Kidney epithelial cell (primary cell): ENCODE data around the gene CCDC102A. TPM values are rescaled to one million over a fixed set of nuclear protein-coding genes. Genes with fewer than 3 reads are reported as not detected.

Source experiments
- DNase-seq: peaks from one replicate; pipeline ENCODE4 v3.0.0-alpha.2; 2010; ENCODE audit warnings: low read depth
- H3K27me3 ChIP-seq: 2 replicates; pipeline ENCODE4 v1.6.0; 2011; ENCODE audit warnings: low read length; ENCODE audit not compliant: control insufficient read depth, insufficient read depth
- H3K36me3 ChIP-seq: 2 replicates; pipeline ENCODE4 v1.5.1; 2011; ENCODE audit warnings: low read length; ENCODE audit not compliant: control insufficient read depth, insufficient read depth
- H3K4me3 ChIP-seq: 2 replicates; pipeline ENCODE4 v1.5.1; 2011; ENCODE audit warnings: low read depth, mild to moderate bottlenecking, control low read depth, low read length
- total RNA-seq: library from RNA; depleted of rRNA; stranded (reverse); fragments of >200 nt; gene quantifications from 2 replicates; pipeline ENCODE4 v1.2.3, GENCODE V29; 2015
- TF ChIP-seq, protein P1 (sequence below): IDR thresholded peaks from 2 replicates; pipeline ENCODE4 v1.5.1; 2011; ENCODE audit warnings: mild to moderate bottlenecking, moderate library complexity, low read length, control low read depth, inconsistent platforms; ENCODE audit not compliant: insufficient read depth, poor library complexity, severe bottlenecking

The CCDC102A gene
- total RNA-seq, 1 donor from 2014 or later, result 11.4 TPM

DNA sequence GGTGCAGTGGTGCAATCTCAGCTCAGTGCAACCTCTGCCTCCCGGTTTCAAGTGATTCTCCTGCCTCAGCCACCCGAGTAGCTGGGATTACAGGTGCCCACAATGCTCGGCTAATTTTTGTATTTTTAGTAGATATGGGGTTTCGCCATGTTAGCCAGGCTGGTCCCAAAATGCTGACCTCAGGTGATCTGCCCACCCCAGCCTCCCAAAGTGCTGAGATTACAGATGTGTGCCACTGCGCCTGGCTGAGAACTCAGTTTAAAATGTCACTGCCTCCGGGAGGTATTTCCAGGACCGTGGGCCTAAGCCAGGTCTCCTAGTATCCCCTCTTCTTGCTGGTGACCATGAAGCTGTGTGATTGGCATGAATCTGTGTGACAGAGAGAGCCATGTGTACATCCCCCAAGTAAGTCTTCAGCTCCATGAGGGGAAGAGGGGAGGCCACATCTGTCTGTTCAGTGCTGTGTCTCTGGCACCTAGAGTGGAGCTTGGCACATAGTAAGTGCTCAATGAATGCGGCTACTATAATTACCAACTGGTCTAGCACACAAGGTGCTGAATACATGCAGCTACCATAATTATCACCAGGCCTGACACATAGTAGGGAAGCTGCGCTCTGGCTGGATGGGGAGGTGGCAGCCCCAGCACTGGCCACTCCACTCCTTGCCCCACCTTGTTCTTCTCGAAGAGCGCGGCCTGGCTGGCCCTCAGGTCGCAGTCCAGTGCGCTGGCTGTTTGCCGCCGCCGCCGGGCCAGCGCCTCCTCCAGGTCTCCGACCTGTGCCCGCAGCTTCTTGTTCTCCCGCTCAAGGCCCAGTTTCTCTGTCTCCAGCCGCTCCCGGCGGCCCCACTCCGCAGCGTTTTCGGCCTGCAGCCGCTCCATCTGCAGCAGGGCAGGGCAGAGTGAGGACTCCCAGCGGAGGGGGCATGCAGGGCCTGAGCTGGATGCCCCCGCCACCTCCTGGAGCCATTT lies 18.7 kb downstream of the CCDC102A start:
- no peak overlapping the region for H3K4me3 ChIP-seq
- no peaks in the 10 kb centered on the region for H3K36me3 ChIP-seq
- DNase-seq, result no peak
- TF ChIP-seq, protein P1, sequence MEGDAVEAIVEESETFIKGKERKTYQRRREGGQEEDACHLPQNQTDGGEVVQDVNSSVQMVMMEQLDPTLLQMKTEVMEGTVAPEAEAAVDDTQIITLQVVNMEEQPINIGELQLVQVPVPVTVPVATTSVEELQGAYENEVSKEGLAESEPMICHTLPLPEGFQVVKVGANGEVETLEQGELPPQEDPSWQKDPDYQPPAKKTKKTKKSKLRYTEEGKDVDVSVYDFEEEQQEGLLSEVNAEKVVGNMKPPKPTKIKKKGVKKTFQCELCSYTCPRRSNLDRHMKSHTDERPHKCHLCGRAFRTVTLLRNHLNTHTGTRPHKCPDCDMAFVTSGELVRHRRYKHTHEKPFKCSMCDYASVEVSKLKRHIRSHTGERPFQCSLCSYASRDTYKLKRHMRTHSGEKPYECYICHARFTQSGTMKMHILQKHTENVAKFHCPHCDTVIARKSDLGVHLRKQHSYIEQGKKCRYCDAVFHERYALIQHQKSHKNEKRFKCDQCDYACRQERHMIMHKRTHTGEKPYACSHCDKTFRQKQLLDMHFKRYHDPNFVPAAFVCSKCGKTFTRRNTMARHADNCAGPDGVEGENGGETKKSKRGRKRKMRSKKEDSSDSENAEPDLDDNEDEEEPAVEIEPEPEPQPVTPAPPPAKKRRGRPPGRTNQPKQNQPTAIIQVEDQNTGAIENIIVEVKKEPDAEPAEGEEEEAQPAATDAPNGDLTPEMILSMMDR, result no peak
- H3K27me3 ChIP-seq, result no peaks in the 10 kb centered on the region

DNA sequence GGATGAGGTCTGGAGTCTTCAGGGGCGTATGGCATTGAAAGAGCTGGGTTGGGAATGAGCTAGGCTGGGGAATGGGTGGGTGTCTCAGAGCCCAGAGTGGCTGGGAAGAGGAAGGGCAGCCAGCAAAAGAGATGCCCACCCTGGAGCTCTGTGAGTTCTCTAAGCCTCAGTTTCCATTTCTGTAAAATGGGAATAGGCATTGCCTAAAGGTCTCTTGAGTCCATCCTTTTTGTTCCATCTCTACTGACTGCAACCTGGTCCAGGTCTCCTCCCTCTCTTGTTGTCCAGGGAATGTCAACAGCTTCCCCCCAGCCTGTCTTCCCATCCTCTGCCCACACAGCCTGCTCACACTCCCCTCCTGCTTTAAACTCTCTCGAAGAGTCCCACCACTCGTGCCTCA lies 19.6 kb downstream of the CCDC102A start:
- Histone ChIP-seq H3K27me3 (no peaks in the 10 kb centered on the region), H3K36me3 (no peaks in the 10 kb centered on the region), H3K4me3 (no peak overlapping the region)
- no peak for DNase-seq
- TF ChIP-seq, protein P1, result no peak

DNA sequence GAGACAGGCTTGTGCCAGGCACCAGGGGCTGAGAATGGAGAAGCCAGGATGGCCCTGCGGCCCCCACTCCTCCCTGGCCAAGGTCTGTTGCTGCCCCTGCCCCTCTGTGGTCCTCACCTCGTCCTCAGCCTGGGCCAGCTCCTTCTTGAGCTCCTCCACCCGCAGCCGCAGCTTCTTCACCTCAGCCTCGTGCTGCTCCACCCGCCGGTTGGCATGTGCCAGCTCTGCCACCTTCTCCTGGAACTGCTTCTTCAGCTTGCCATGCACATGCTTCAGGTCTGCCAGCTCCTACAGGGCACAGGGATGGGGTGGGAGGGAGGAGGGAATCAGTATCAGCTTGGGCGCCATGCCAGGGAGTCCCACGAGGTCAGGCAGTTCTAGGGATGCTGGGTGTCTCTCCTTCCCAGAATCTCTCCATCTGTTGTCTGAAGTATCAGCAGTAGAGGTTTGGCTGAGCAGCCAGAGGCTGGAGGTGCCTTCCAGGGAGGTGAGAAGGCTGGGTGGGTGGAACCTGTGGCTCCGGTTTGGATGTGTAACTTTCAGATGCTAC lies 20.1 kb downstream of the CCDC102A start:
- TF ChIP-seq, protein P1, result no peak
- DNase-seq, result no peak
- H3K27me3 ChIP-seq, result no peaks in the 10 kb centered on the region
- H3K4me3 ChIP-seq, result no peak overlapping the region
- H3K36me3 ChIP-seq, result no peaks in the 10 kb centered on the region

DNA sequence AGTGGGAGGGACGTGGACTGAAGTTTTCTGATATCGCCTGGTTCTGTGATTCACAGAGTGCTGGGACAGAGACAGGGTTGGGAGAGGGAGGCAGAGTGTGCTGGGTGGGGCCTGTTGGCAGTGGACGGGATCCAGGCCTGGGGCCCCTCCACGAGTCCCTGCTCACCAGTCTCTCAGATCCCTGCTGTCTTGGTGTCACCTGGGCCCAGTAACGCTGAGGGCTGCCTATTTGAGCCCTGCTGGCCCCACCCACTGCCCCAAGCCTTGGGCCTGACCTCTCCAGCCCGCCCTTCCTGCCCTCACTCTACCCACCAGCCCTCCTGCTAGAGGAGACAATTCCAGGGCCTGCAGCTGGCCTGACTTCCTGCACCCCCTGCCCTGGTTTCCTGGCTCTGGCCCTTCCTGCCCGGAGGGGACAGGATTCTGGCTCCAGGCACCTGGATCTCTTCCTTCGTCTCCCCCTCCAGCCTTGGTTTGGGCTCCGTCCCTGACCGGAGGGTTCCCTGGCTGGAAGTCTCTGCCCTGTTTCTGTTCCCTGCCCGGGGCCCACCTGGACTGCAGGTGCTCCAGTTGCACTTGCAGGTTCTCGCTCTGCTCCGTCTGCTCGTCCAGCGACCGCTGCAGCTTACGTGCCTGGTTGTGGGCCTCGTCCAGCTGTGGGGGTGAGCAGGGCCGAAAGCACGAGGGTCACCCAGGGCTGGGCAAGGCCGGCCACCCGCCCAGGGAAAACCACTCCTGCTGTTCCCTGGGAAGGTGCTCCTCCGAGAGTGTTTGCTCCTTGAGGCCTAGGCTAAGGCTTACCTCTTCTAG lies 21.4 kb downstream of the CCDC102A start:
- H3K4me3 ChIP-seq, result no peak overlapping the region
- H3K27me3 ChIP-seq, result no peaks in the 10 kb centered on the region
- TF ChIP-seq, protein P1, result no peak
- H3K36me3 ChIP-seq, result no peaks in the 10 kb centered on the region
- no peak for DNase-seq

DNA sequence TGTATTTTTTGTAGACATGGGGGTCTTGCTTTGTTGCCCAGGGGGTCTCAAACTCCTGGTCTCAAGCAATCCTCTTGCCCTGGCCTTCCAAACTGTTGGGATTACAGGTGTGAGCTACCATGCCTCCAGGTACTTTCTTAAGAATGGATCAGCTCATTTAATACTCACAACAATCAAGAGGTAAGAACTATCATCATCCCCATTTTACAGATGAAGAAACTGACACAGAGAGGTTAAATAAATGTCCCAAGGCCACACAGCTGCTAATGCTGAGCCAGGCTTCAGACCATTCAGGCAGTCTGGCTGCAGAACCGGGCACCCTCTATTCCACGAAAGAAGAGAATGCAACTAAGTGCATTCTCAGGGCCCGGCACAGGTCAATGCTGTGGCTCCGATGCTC lies 22.0 kb downstream of the CCDC102A start:
- DNase-seq, result no peak
- Histone ChIP-seq H3K36me3 (no peaks in the 10 kb centered on the region), H3K27me3 (no peaks in the 10 kb centered on the region), H3K4me3 (no peak overlapping the region)
- TF ChIP-seq, protein P1, result no peak
